Measurements from ENCODE around the gene TMED1. TPM values are rescaled to one million over a fixed set of nuclear protein-coding genes. Genes with fewer than 3 reads are reported as not detected.

The TMED1 gene
- polyA plus RNA-seq, 3 donors from 2014 or later: 60.1 to 103 (median 88.5) TPM

DNA sequence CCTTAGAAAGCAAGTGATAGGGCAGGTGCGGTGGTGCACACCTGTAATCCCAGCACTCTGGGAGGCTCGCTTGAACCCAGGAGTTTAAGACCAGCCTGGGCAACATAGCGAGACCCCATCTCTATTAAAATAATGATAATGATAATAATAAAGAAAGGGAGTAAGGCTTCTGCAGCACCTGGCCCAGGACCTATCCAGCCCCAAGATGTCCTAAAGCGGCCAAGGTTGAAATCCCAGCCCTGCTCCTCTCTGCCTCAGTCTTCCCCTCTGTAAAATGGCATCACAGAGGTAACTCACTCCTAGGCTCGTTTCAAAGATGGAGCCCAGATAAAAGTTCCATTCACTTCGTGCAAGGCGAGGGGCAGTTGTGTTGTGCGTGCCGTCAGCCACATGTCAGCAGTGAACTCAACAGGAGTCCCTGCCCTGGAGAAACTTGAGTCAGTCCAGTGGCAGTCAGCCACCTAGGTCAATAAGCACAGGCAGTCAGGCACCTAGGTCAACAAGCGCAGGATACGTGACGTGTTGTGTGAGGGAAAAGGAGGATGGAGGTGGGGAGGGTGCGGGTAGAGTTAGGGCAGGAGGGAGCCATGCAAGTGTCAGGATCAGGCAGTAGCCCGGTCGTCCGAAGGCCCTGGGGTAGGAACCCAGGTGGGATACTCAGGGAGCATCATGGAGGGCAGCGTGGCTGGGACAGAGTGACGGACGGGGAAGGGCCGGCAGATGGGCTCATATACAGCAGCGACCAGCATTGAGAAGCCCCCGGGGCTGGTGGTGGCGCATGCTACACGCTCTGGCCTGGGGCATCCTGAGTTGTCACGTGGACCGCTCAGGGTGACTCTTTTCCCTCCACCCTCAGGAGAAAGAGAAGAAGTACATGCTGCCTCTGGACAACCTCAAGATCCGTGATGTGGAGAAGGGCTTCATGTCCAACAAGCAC lies 16.6 kb downstream of the TMED1 start:
- peaks cover 6 to 21% (median 20%) of the 10 kb centered on the region in 3 donors for H3K27me3 Mint-ChIP-seq (ENCODE audit: low read depth in 3 of 3)
- no peak overlapping the region for H3K4me3 Mint-ChIP-seq
- H3K36me3 Mint-ChIP-seq: peaks cover 17 to 28% (median 23%) of the 10 kb centered on the region in 3 donors
- peaks cover 0 to 4% (median 0%) of the 10 kb centered on the region in 6 donors for H3K9me3 Mint-ChIP-seq
- H3K4me1 Mint-ChIP-seq: peaks cover 35 to 42% of the 10 kb centered on the region in 2 donors
- no peak for DNase-seq
- peak overlapping the region; percentile 36 to 75 (median 54) for H3K27ac Mint-ChIP-seq

DNA sequence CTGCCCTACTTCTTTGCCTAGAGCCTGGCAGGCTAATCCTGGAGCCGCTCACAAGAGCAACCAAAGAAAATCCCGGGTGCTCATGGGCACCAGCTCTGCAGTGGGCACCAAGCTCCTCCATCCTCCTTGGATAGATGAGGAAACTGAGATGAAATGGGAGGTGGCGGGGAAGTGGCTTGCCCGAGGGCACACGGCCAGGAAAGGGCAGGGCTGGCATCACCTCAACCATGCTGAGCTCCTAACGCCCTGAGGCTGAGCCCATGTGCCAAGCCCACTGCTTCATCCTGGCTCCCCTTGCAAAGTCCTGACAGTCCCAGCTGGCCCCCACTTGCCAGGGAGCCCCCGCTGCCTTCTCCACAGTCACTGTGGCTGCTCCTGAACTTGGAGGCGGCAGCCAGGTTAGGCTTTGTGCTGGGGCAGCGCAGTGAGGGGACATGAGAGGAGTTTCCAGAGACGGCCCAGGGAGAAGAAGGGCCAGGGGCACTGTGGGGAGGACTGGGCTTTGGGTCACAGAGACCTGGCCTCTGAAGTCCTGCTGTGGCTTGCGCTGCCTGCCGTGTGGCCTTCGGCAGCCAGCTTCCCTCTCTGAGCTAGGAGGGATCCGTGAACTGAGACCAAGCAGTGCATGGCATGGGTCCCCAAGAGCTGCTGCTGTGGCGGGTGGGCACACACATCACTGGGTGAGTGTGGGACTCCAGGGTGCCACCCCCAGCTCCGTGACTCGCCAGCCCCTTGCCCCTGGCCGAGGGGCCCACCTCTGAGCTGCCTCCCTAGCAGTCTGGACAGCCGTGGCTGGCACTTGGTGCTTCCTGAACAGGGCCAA lies 17.5 kb downstream of the TMED1 start:
- H3K9me3 Mint-ChIP-seq: peaks cover 0 to 4% (median 0%) of the 10 kb centered on the region in 6 donors
- peaks cover 41 to 50% of the 10 kb centered on the region in 2 donors for H3K4me1 Mint-ChIP-seq
- peak overlapping the region in 3 of 6 donors; percentile 39 to 74 (median 51) for H3K27ac Mint-ChIP-seq
- peaks cover 18 to 29% (median 25%) of the 10 kb centered on the region in 3 donors for H3K36me3 Mint-ChIP-seq
- peaks cover 4 to 22% (median 22%) of the 10 kb centered on the region in 3 donors for H3K27me3 Mint-ChIP-seq (ENCODE audit: low read depth in 3 of 3)
- no peak overlapping the region for H3K4me3 Mint-ChIP-seq
- DNase-seq: no peak

DNA sequence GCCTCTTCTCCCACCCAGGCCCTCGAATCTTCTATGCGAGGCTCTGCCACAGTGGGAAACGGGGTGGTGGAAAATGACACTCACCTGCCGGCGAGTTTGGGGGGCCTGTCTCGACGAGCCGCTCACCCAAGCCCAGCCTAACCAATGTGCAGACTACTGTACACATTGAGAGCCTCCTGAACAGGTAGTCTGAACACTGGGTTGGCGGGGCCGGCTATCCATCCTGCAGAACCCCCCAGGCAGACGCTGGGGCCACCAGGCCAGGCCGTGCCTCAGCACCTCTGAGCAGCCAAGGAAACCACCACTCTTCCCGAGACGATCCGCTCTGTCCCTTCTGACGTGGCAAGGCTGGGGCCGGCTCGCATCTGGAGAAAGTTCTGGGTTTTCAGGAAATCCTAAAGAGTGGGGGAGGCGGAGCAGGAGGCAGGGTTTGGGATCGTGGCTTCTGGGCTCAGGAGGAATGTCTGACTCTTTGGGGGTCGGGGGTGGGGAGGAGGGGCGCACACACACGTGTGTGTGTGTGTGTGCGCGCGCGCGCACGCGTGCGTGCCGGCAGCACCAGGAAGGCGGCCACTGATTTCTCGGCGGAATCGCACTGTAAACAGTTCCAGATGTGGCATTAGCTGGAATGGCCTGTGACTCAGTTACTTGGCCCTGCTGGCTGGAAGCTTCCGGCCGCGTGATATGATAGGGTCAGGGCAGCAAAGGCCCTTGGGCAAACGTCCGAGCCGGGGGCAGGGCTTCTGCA lies 18.5 kb downstream of the TMED1 start:
- peaks cover 4 to 24% (median 24%) of the 10 kb centered on the region in 3 donors for H3K27me3 Mint-ChIP-seq (ENCODE audit: low read depth in 3 of 3)
- H3K4me3 Mint-ChIP-seq: no peak overlapping the region
- peaks cover 50 to 61% of the 10 kb centered on the region in 2 donors for H3K4me1 Mint-ChIP-seq
- peaks cover 0 to 4% (median 0%) of the 10 kb centered on the region in 6 donors for H3K9me3 Mint-ChIP-seq
- peak overlapping the region in 4 of 6 donors; percentile 39 to 77 (median 50) for H3K27ac Mint-ChIP-seq
- no peak for DNase-seq
- H3K36me3 Mint-ChIP-seq: peaks cover 18 to 34% (median 25%) of the 10 kb centered on the region in 3 donors

DNA sequence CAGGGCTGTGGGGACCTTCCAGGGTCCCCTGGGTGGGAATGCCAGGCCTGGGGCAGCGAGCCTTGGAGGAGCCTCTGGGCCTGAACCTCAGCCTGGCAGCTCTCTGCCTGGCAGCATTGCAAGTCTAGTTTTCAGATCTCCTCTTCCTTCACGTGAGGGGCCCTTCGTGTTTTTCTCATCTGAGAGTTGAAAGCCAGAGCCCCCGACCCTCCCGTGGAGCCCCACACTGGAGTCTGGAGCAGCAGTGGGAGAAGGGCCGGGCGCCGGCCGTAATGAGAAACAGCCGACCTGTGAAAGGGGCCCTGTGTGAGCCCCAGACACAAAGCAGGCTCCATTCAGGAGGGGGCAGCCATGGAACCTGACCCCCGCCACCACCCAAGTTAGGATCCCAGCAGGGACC lies 19.3 kb downstream of the TMED1 start:
- peak overlapping the region; percentile 49 to 83 (median 74) for H3K27ac Mint-ChIP-seq
- H3K4me1 Mint-ChIP-seq: peaks cover 50 to 63% of the 10 kb centered on the region in 2 donors
- no peak for DNase-seq
- peaks cover 18 to 29% (median 25%) of the 10 kb centered on the region in 3 donors for H3K36me3 Mint-ChIP-seq
- H3K4me3 Mint-ChIP-seq: no peak overlapping the region
- peaks cover 4 to 24% (median 20%) of the 10 kb centered on the region in 3 donors for H3K27me3 Mint-ChIP-seq (ENCODE audit: low read depth in 3 of 3)
- H3K9me3 Mint-ChIP-seq: peaks cover 0 to 4% (median 0%) of the 10 kb centered on the region in 6 donors

DNA sequence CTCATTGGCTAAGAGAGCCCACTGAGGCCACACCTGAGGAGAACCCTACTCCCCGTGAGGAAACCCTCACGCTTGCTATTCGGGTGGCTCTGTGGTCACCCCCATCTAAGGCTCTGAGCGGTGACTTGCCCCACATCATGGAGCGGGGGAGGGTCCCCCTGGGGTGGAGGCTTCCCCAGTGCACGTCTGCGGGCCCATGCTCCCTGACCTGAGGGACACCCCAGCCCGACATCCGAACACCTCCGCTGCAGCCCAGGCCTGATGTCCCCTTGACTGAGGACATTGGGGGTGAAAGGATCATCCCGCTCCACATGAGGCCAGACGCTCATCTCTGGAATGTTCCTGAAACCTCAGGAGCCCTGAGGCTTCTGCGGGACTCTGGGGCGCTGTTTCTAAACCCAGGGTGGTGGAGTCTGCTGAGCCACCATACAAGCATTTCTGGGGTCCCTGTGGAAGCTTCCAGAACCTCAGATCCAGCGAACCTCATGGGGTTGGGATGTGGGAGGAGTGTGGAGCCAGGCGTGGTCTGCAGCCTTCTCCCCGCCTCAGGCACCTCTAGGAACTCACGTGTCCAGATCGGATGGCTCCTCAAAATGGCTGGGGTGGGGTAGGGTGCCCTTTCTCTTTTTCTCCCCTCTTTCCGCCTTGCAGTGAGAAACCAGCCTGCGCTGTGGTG lies 19.9 kb downstream of the TMED1 start:
- DNase-seq: no peak
- peaks cover 4 to 24% (median 20%) of the 10 kb centered on the region in 3 donors for H3K27me3 Mint-ChIP-seq (ENCODE audit: low read depth in 3 of 3)
- peaks cover 47 to 62% of the 10 kb centered on the region in 2 donors for H3K4me1 Mint-ChIP-seq
- H3K4me3 Mint-ChIP-seq: no peak overlapping the region
- peaks cover 17 to 26% (median 22%) of the 10 kb centered on the region in 3 donors for H3K36me3 Mint-ChIP-seq
- H3K9me3 Mint-ChIP-seq: peaks cover 0 to 3% (median 0%) of the 10 kb centered on the region in 6 donors
- H3K27ac Mint-ChIP-seq: peak overlapping the region; percentile 69 to 97 (median 78)

- peak; percentile 64 to 65 (median 65) for DNase-seq
These were observed 20.9 kb downstream of the TMED1 start for GRCh38 chr19:10815007-10815536.

GRCh38 chr19:10812902-10813404 lies 23.1 kb downstream of the TMED1 start:
- Mint-ChIP-seq H3K4me3 (peak overlapping the region; percentile 57 to 75 (median 74)), H3K27me3 (ENCODE audit: low read depth in 3 of 3) (peaks cover 4 to 14% (median 13%) of the 10 kb centered on the region in 3 donors)

More at GRCh38 chr19:10815007-10815536, 20.9 kb downstream of the TMED1 start:
- Mint-ChIP-seq H3K36me3 (peaks cover 10 to 19% (median 14%) of the 10 kb centered on the region in 3 donors), H3K4me3 (peak overlapping the region; percentile 56 to 82 (median 70)), H3K27ac (peak overlapping the region; percentile 89 to 97 (median 94)), H3K4me1 (peaks cover 41 to 60% of the 10 kb centered on the region in 2 donors), H3K9me3 (peaks cover 0 to 2% (median 0%) of the 10 kb centered on the region in 6 donors), H3K27me3 (ENCODE audit: low read depth in 3 of 3) (peaks cover 4 to 18% (median 16%) of the 10 kb centered on the region in 3 donors)

GRCh38 chr19:10812196-10812595 lies 23.8 kb downstream of the TMED1 start:
- peaks cover 16 to 25% (median 23%) of the 10 kb centered on the region in 3 donors for H3K36me3 Mint-ChIP-seq
- peaks cover 4 to 13% (median 12%) of the 10 kb centered on the region in 3 donors for H3K27me3 Mint-ChIP-seq (ENCODE audit: low read depth in 3 of 3)
- peak overlapping the region; percentile 23 to 97 (median 94) for H3K27ac Mint-ChIP-seq
- no peak for DNase-seq
- H3K9me3 Mint-ChIP-seq: peaks cover 0 to 2% (median 0%) of the 10 kb centered on the region in 6 donors
- H3K4me3 Mint-ChIP-seq: no peak overlapping the region
- peaks cover 50 to 73% of the 10 kb centered on the region in 2 donors for H3K4me1 Mint-ChIP-seq

More at GRCh38 chr19:10812902-10813404, 23.1 kb downstream of the TMED1 start:
- Mint-ChIP-seq H3K4me1 (peaks cover 50 to 72% of the 10 kb centered on the region in 2 donors), H3K27ac (peak overlapping the region; percentile 89 to 97 (median 94)), H3K9me3 (peaks cover 0 to 2% (median 0%) of the 10 kb centered on the region in 6 donors), H3K36me3 (peaks cover 16 to 25% (median 23%) of the 10 kb centered on the region in 3 donors)
- DNase-seq: peak; percentile 70 to 73 (median 71)

DNA sequence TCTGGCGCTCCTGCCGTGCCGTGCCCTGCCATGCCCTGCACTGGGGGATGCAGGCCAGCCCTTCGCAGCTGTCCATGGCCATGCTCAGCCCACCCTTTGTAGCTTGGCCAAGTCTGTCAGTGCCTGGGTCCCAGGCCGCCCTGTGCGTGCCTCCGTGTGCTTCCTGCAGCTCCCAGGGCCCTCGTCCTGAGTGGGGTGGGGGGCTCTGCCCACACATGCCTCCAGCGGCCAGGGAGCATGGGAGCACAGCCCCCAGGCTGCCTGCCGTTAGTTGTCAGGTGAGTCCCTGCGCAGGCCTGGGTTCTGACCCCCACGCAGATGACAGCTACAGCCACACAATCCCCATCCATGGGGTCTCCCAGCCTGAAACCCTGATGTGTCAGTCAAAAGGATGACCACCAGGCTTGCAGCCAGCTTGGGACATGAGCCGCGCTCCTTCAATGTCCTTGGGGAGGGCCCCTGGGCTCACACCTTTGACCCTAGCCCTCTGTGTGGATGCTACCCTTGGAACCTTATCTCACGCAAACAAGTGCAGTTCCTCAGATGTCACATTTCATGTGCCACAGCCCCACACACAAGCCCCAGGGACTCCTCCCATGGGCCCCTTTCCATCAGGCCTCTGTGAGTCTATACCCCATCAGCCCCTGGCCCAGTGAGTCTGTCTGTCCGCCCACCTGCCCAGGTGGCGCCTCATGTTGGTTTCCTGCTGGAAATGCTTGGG lies 24.5 kb downstream of the TMED1 start:
- Mint-ChIP-seq H3K36me3 (peaks cover 16 to 25% (median 23%) of the 10 kb centered on the region in 3 donors), H3K9me3 (peaks cover 0 to 2% (median 0%) of the 10 kb centered on the region in 6 donors), H3K27ac (peak overlapping the region in 3 of 6 donors; percentile 16 to 89 (median 31)), H3K4me3 (no peak overlapping the region), H3K27me3 (ENCODE audit: low read depth in 3 of 3) (peaks cover 4 to 13% (median 12%) of the 10 kb centered on the region in 3 donors), H3K4me1 (peaks cover 50 to 71% of the 10 kb centered on the region in 2 donors)
- DNase-seq: no peak

DNA sequence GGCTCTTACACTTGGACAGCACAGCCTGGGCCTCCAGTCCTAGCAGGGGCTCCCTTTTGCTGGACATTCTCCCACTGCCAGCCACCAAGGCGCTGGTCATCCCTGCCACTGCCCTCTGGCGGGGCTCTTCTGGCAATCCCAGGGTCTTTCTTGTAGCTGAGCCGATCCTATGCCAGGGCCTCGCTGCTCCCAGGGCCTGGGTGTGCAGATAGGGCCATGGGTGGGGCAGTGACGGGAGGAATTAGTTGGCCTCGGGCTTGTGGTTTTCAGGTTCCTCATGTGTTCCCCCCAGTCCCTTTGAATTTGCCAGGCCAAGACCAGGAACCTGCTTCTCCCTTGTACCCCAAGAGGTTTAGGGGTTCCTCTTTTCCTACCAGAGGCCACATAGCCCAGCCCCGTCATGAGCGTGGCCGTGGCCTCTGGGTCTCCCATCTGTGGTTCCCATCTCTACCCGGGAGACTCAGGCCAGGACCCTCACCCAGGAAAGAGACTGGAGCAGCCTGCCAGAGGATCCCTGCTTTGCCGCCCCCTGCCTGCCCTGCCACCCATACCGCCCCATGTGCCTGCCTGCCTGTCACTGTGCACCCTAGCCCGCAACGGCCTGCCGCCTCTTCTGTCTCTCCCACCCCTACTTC lies 26.2 kb downstream of the TMED1 start:
- H3K27ac Mint-ChIP-seq: peak overlapping the region; percentile 66 to 88 (median 73)
- peaks cover 24 to 25% (median 25%) of the 10 kb centered on the region in 3 donors for H3K36me3 Mint-ChIP-seq
- H3K27me3 Mint-ChIP-seq (ENCODE audit: low read depth in 3 of 3): peaks cover 0 to 11% (median 8%) of the 10 kb centered on the region in 3 donors
- no peaks in the 10 kb centered on the region for H3K9me3 Mint-ChIP-seq
- DNase-seq: no peak
- H3K4me3 Mint-ChIP-seq: peak overlapping the region in 1 of 5 donors; percentile 4
- peaks cover 42 to 59% of the 10 kb centered on the region in 2 donors for H3K4me1 Mint-ChIP-seq
